ENCODE measurements around the gene KIF20A.
A peak's percentile ranks its signal among the peaks of the same experiment; 100 is the strongest.
"Not testable (repeated sequence)": the region's sequence is repeated elsewhere in the genome, so short reads cannot be mapped to it uniquely, and the experiment has no call there.

Gene KIF20A

GRCh38 chr5:138178516-138179276 lies at the start of gene KIF20A, which contains the start of gene BRD8:
Gene KIF20A, plus strand, starts transcription at chr5:138179112. Its CDS starts 569 bp downstream, at chr5:138179681.
Gene BRD8, minus strand, starts transcription at chr5:138178630. Its CDS starts 16 bp downstream, at chr5:138178614.
- DNase-seq (ENCODE audit: low read depth), result peak; percentile 95

- no peak for DNase-seq (ENCODE audit: low read depth)
These were observed 49.6 kb upstream of the KIF20A start for GRCh38 chr5:138129347-138129746.

GRCh38 chr5:138132543-138132942 lies 46.4 kb upstream of the KIF20A start:
- DNase-seq (ENCODE audit: low read depth), result no peak

GRCh38 chr5:138138949-138139780 lies 39.7 kb upstream of the KIF20A start, which contains the start of gene NME5:
Gene NME5, minus strand, starts transcription at chr5:138139428. Its CDS starts 648 bp downstream, at chr5:138138780.
- DNase-seq (ENCODE audit: low read depth), result peak; percentile 65

- no peak for DNase-seq (ENCODE audit: low read depth)
These were observed 39.2 kb upstream of the KIF20A start for GRCh38 chr5:138139781-138140090.

GRCh38 chr5:138140268-138140667 lies 38.6 kb upstream of the KIF20A start:
- no peak for DNase-seq (ENCODE audit: low read depth)

GRCh38 chr5:138141734-138142133 lies 37.2 kb upstream of the KIF20A start:
- no peak for DNase-seq (ENCODE audit: low read depth)

- DNase-seq (ENCODE audit: low read depth), result not testable (repeated sequence)
These were observed 35.3 kb upstream of the KIF20A start for GRCh38 chr5:138143578-138143977.

- DNase-seq (ENCODE audit: low read depth), result peak; percentile 70
These were observed 30.1 kb upstream of the KIF20A start for GRCh38 chr5:138148811-138149210.

- DNase-seq (ENCODE audit: low read depth), result peak; percentile 7
These were observed 29.4 kb upstream of the KIF20A start for GRCh38 chr5:138149530-138149929.

- DNase-seq (ENCODE audit: low read depth), result not testable (repeated sequence)
These were observed 22.9 kb upstream of the KIF20A start for GRCh38 chr5:138155977-138156376.

- peak; percentile 14 for DNase-seq (ENCODE audit: low read depth)
These were observed 21.3 kb upstream of the KIF20A start for GRCh38 chr5:138157626-138158025.

- DNase-seq (ENCODE audit: low read depth), result no peak
These were observed 19.2 kb upstream of the KIF20A start for GRCh38 chr5:138159666-138160065.

- no peak for DNase-seq (ENCODE audit: low read depth)
These were observed 18.2 kb upstream of the KIF20A start for GRCh38 chr5:138160706-138161105.

- no peak for DNase-seq (ENCODE audit: low read depth)
These were observed 15.2 kb upstream of the KIF20A start for GRCh38 chr5:138163721-138164120.

- DNase-seq (ENCODE audit: low read depth), result no peak
These were observed 9.8 kb upstream of the KIF20A start for GRCh38 chr5:138169124-138169523.

- DNase-seq (ENCODE audit: low read depth), result no peak
These were observed 8.6 kb upstream of the KIF20A start for GRCh38 chr5:138170299-138170698.

- DNase-seq (ENCODE audit: low read depth), result peak; percentile 18
These were observed 884 bp upstream of the KIF20A start for GRCh38 chr5:138177941-138178515.

- no peak for DNase-seq (ENCODE audit: low read depth)
These were observed 455 bp downstream of the KIF20A start for GRCh38 chr5:138179277-138179857.

- peak; percentile 57 for DNase-seq (ENCODE audit: low read depth)
These were observed 1.4 kb downstream of the KIF20A start for GRCh38 chr5:138180183-138180782.

- DNase-seq (ENCODE audit: low read depth), result no peak
These were observed 1.9 kb downstream of the KIF20A start for GRCh38 chr5:138180841-138181240.

GRCh38 chr5:138182808-138183207 lies 3.9 kb downstream of the KIF20A start:
- no peak for DNase-seq (ENCODE audit: low read depth)
